B cell (primary cell): ENCODE results near the gene EGFL7. TPM values are rescaled to one million over a fixed set of nuclear protein-coding genes. Genes with fewer than 3 reads are reported as not detected.

Source experiments
- ATAC-seq: fragments of 200-7000 bp; cut with Tn5 transposase; one replicate; pipeline ENCODE4 v1.10.0; 2021; ENCODE audit warnings: low read depth, mild to moderate bottlenecking, moderate number of reproducible peaks, moderate library complexity
- CTCF ChIA-PET: fragments of 350-600 bp; sonication (Branson Sonifier 250); formaldehyde crosslinking; loops from one replicate; lab custom pipeline; 2021; ENCODE audit warnings: antibody characterized with exemption, inconsistent platforms; lab: Charles Lee
- POLR2A ChIA-PET: fragments of 350-600 bp; sonication (Branson Sonifier 250); formaldehyde crosslinking; loops from one replicate; lab custom pipeline; 2021; ENCODE audit warnings: antibody characterized with exemption; lab: Charles Lee
- DNase-seq: peaks from one replicate; pipeline ENCODE4 v3.0.0; 2013
- H2AFZ ChIP-seq: 2 replicates; pipeline ENCODE4 v1.6.1; 2012; ENCODE audit warnings: mild to moderate bottlenecking, low read depth, low read length; ENCODE audit not compliant: insufficient read depth, poor library complexity, severe bottlenecking
- H3K27ac ChIP-seq, 2 donors: 1 replicate in 1 of 2; 2 replicates in 1 of 2; pipeline ENCODE4 v1.5.1; 2012 to 2013; ENCODE audit warnings: low read length in 2 of 2, mild to moderate bottlenecking in 2 of 2, moderate library complexity in 1 of 2
- H3K27me3 ChIP-seq, 4 experiments: fragments of 200-600 bp in 1 of 4; sonication (generic) in 1 of 4; replicated peaks in 1 of 4; 1 replicate in 2 of 4; 2 replicates in 2 of 4; pipeline versions ENCODE4 v1.6.1 to v1.7.0; 2013 to 2016; ENCODE audit warnings: low read length in 3 of 4, mild to moderate bottlenecking in 2 of 4, mixed read lengths in 1 of 4, moderate library complexity in 1 of 4; ENCODE audit not compliant: insufficient read depth in 4 of 4, control insufficient read depth in 3 of 4; ENCODE audit errors: control extremely low read depth in 1 of 4
- H3K36me3 ChIP-seq, 2 experiments: replicated peaks in 1 of 2; 1 replicate in 1 of 2; 2 replicates in 1 of 2; pipeline versions ENCODE4 v1.6.1 to v1.7.1; 2013; ENCODE audit warnings: low read length in 1 of 2; ENCODE audit not compliant: insufficient read depth in 2 of 2, control insufficient read depth in 1 of 2; ENCODE audit errors: control extremely low read depth in 1 of 2, extremely low read depth in 1 of 2
- H3K4me1 ChIP-seq, 2 donors: fragments of 200-600 bp in 1 of 2; sonication (generic) in 1 of 2; 1 replicate in 1 of 2; 2 replicates in 1 of 2; pipeline versions ENCODE4 v1.5.1 to v1.6.1; 2013 to 2017; ENCODE audit warnings: low read length in 2 of 2; ENCODE audit not compliant: control insufficient read depth in 2 of 2, insufficient read depth in 2 of 2
- H3K4me2 ChIP-seq: replicated peaks from 2 replicates; pipeline ENCODE3; 2012; ENCODE audit warnings: mild to moderate bottlenecking, low read depth, low read length; ENCODE audit not compliant: poor library complexity, severe bottlenecking
- H3K4me3 ChIP-seq, 5 experiments: fragments of 200-600 bp in 1 of 5; sonication (generic) in 1 of 5; 1 replicate in 3 of 5; 2 replicates in 2 of 5; pipeline versions ENCODE4 v1.5.1 to v1.7.0; 2011 to 2016; ENCODE audit warnings: low read length in 4 of 5, mild to moderate bottlenecking in 4 of 5, low read depth in 2 of 5, control low read depth in 1 of 5, moderate library complexity in 1 of 5; ENCODE audit not compliant: insufficient read depth in 1 of 5; ENCODE audit errors: control extremely low read depth in 1 of 5, extremely low read depth in 1 of 5
- H3K79me2 ChIP-seq: fragments of 200-600 bp; sonication (generic); one replicate; pipeline ENCODE4 v1.6.0; 2016; ENCODE audit warnings: low read length; ENCODE audit not compliant: control insufficient read depth, insufficient read depth
- H3K9ac ChIP-seq: fragments of 200-600 bp; sonication (generic); 2 replicates; pipeline ENCODE4 v1.6.1; 2017; ENCODE audit warnings: mild to moderate bottlenecking, low read length, moderate library complexity
- H3K9me3 ChIP-seq, 3 donors: one replicate each; pipeline versions ENCODE4 v1.6.1 to v1.7.1; 2013; ENCODE audit warnings: low read length in 2 of 3; ENCODE audit not compliant: control insufficient read depth in 2 of 3, insufficient read depth in 1 of 3; ENCODE audit errors: control extremely low read depth in 1 of 3
- H4K20me1 ChIP-seq: 2 replicates; pipeline ENCODE4 v1.6.0; 2012; ENCODE audit warnings: mild to moderate bottlenecking, low read length; ENCODE audit not compliant: insufficient read depth, control insufficient read depth, poor library complexity, severe bottlenecking
- H3K27ac Mint-ChIP-seq: one replicate; pipeline ENCODE4 v1.8.0; 2021; ENCODE audit warnings: mixed read lengths
- H3K27me3 Mint-ChIP-seq: one replicate; pipeline ENCODE4 v1.8.0; 2021; ENCODE audit warnings: mixed read lengths
- H3K4me1 Mint-ChIP-seq: one replicate; pipeline ENCODE4 v1.8.0; 2021; ENCODE audit warnings: mixed read lengths
- H3K4me3 Mint-ChIP-seq: one replicate; pipeline ENCODE4 v1.8.0; 2021; ENCODE audit warnings: mixed read lengths
- H3K9me3 Mint-ChIP-seq: one replicate; pipeline ENCODE4 v1.8.0; 2022; ENCODE audit warnings: mixed read lengths; ENCODE audit not compliant: insufficient read depth
- EZH2 ChIP-seq: IDR thresholded peaks from 2 replicates; pipeline ENCODE4 v1.6.1; 2012; ENCODE audit warnings: borderline replicate concordance, low read depth, mild to moderate bottlenecking, moderate library complexity, low read length; ENCODE audit not compliant: insufficient read depth, poor library complexity, severe bottlenecking
- WGBS: methylation state at CpG from one replicate; pipeline ENCODE4 v1.1.5; 2013; ENCODE audit warnings: missing lambda C conversion rate; ENCODE audit not compliant: insufficient coverage; 5-methylcytosine and 5-hydroxymethylcytosine counted together
- intact Hi-C: fragments of 100-400 bp; cut with micrococcal nuclease; formaldehyde crosslinking; loops from one replicate; pipeline ENCODE4 v1.10.0; 2022
- polyA plus RNA-seq: library from polyadenylated mRNA; depleted of rRNA; stranded (reverse); fragments of >200 nt; gene quantifications from 2 replicates; pipeline ENCODE4 v1.2.3, GENCODE V29; 2012
- total RNA-seq, 2 donors: library from RNA; stranded (reverse); fragments of 120-200 nt in 1 of 2; gene quantifications; 1 replicate in 1 of 2; 2 replicates in 1 of 2; pipeline versions ENCODE4 v1.2.3 to v1.2.4, GENCODE V29; 2013 to 2022
- TF ChIP-seq, protein P1 (sequence below): fragments of 200-600 bp; IDR thresholded peaks from one replicate; pipeline ENCODE4 v1.8.0; 2022; ENCODE audit warnings: antibody characterized with exemption, mild to moderate bottlenecking

The EGFL7 gene
- total and polyA plus RNA-seq, 2 donors (not counting 1 experiment from before 2014, with no cell fraction given) = 0.34 TPM; not detected in 1

DNA sequence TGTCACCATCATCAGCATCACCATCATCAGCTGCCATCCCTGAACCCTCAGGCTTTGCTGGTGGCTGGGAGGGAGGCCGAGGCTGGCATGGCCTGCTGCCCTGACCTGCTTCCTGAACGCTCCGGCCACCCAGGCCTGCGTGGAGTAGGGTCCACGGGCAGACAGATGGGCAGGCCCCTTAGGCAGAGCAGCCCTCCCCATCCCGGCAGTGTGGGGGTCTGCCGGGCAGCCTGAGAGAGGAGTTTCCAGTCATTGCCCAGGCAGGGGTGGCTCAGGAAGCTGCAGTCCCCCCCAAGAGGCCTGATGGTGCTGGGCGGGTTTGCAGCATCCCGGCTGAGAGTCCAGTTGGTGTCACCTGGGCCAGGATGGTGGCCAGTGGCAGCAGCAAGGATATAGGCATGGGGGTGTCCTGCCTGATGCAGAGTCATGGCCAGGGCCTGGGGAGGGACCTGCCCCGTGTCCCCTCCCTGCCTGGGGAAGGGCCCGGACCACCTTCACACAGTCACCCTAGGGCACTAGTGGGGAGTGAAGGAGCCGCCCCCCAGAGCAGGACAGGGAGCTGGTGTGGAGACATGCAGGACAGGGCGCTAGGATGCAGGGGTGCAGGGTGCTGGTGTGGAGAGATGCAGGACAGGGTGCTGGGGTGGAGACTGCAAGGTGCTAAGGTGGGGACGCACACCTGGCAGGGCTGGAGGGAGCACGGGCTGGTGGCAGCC lies 7.7 kb upstream of the EGFL7 start:
- DNase-seq (peak; percentile 27), ATAC-seq (no peak)
- Mint-ChIP-seq H3K9me3 (no peaks in the 10 kb centered on the region), H3K27ac (no peak overlapping the region), H3K4me3 (no peak overlapping the region), H3K27me3 (peaks cover 41% of the 10 kb centered on the region), H3K4me1 (peaks cover 35% of the 10 kb centered on the region)
- 73% methylated on average over 15 of the region's 15 CpGs for WGBS
- Histone ChIP-seq H3K4me3 (no peak overlapping the region), H3K9ac (no peak overlapping the region), H3K9me3 (peaks cover 0 to 33% (median 0%) of the 10 kb centered on the region in 3 donors), H2AFZ (no peak overlapping the region), H4K20me1 (no peaks in the 10 kb centered on the region), H3K27me3 (peaks cover 0 to 76% (median 52%) of the 10 kb centered on the region in 4 experiments), H3K27ac (no peak overlapping the region), H3K36me3 (no peaks in the 10 kb centered on the region), H3K4me1 (peaks cover 56 to 58% of the 10 kb centered on the region in 2 donors), H3K4me2 (peak overlapping the region; percentile 44), H3K79me2 (no peaks in the 10 kb centered on the region)
- TF ChIP-seq EZH2 = no peak
- TF ChIP-seq, protein P1, sequence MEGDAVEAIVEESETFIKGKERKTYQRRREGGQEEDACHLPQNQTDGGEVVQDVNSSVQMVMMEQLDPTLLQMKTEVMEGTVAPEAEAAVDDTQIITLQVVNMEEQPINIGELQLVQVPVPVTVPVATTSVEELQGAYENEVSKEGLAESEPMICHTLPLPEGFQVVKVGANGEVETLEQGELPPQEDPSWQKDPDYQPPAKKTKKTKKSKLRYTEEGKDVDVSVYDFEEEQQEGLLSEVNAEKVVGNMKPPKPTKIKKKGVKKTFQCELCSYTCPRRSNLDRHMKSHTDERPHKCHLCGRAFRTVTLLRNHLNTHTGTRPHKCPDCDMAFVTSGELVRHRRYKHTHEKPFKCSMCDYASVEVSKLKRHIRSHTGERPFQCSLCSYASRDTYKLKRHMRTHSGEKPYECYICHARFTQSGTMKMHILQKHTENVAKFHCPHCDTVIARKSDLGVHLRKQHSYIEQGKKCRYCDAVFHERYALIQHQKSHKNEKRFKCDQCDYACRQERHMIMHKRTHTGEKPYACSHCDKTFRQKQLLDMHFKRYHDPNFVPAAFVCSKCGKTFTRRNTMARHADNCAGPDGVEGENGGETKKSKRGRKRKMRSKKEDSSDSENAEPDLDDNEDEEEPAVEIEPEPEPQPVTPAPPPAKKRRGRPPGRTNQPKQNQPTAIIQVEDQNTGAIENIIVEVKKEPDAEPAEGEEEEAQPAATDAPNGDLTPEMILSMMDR = no peak
- CTCF ChIA-PET = interaction anchor here (1.4 kb wide), 1 partner anchor 16 kb away, joined by 4 read pairs; no protein-coding TSS in a partner anchor
- intact Hi-C loops = no loop called here
- POLR2A ChIA-PET = no interaction called here

DNA sequence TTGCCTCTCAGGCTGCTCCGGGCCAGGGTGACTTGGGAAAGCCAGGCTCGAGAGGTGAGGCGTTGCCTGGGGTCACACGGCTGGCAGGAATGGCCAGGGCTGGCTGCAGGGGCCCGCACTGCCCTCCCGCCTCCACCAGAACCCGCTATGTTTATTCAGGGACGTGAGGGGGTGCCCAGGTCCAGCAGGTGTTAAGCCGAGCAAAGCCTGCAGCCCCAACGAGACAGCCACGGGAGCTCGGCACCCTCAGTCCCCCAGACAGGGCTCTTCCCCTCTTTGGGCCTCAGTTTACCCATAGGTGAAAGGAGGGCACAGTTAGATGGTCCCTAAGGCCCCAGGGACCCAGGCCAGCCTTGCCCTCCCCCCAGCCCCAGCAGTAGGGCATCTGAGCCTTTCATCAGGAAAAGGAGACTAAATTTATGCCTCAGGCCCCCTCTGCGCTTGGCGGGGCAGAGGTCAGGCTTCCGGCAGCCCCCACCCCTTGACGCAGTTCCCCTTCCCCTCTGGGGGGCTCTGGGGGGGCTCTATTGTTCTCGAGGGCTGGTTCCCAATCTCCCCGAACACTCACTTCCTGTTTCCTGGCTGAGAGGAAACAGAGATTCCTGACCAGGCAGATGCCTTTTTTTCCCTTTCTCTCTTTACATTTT lies 7.1 kb upstream of the EGFL7 start:
- intact Hi-C loops = no loop called here
- H3K27me3 Mint-ChIP-seq = peaks cover 45% of the 10 kb centered on the region
- TF ChIP-seq, protein P1 = no peak
- TF ChIP-seq EZH2 = no peak
- peaks cover 32% of the 10 kb centered on the region for H3K4me1 Mint-ChIP-seq
- H3K4me1 ChIP-seq = peaks cover 51 to 54% of the 10 kb centered on the region in 2 donors
- peaks cover 0 to 83% (median 53%) of the 10 kb centered on the region in 4 experiments for H3K27me3 ChIP-seq
- H3K9ac ChIP-seq = no peak overlapping the region
- ATAC-seq = no peak
- H4K20me1 ChIP-seq = no peaks in the 10 kb centered on the region
- H3K4me2 ChIP-seq = peak overlapping the region; percentile 44
- WGBS = 19% methylated on average over 9 of the region's 18 CpGs
- DNase-seq = no peak
- ChIA-PET CTCF (interaction anchor here (1.4 kb wide), 1 partner anchor 16 kb away, joined by 4 read pairs; no protein-coding TSS in a partner anchor), POLR2A (no interaction called here)
- no peak overlapping the region for H2AFZ ChIP-seq
- no peaks in the 10 kb centered on the region for H3K9me3 Mint-ChIP-seq
- no peak overlapping the region for H3K4me3 Mint-ChIP-seq
- H3K27ac ChIP-seq = no peak overlapping the region
- H3K36me3 ChIP-seq = no peaks in the 10 kb centered on the region
- no peak overlapping the region for H3K27ac Mint-ChIP-seq
- no peaks in the 10 kb centered on the region for H3K79me2 ChIP-seq
- H3K9me3 ChIP-seq = peaks cover 0 to 33% (median 0%) of the 10 kb centered on the region in 3 donors
- H3K4me3 ChIP-seq = no peak overlapping the region
